HL-60 (cell line): ENCODE measurements around the gene LRRC51.

ENCODE experiments used
- DNase-seq, 2 experiments: peaks; one replicate each; pipeline ENCODE4 v3.0.0-alpha.2; 2010 to 2020; ENCODE audit warnings: low read depth in 1 of 2, low spot score in 1 of 2
- H3K27ac ChIP-seq: fragments of 250-450 bp; sonication (Bioruptor Pico); replicated peaks from 2 replicates; pipeline ENCODE4 v1.5.1; 2020; ENCODE audit warnings: mild to moderate bottlenecking, moderate library complexity
- H3K27me3 ChIP-seq: fragments of 250-450 bp; sonication (Bioruptor Pico); 2 replicates; pipeline ENCODE4 v1.5.1; 2021; ENCODE audit warnings: mild to moderate bottlenecking, moderate library complexity; ENCODE audit not compliant: insufficient read depth, poor library complexity, severe bottlenecking
- H3K4me3 ChIP-seq: replicated peaks from 2 replicates; pipeline ENCODE4 v1.5.1; 2011; ENCODE audit warnings: mild to moderate bottlenecking, control low read depth, low read length; ENCODE audit not compliant: insufficient read depth
- GABPA ChIP-seq: IDR thresholded peaks from 2 replicates; pipeline ENCODE4 v1.6.1; 2012; ENCODE audit warnings: low read depth
- POLR2AphosphoS5 ChIP-seq: IDR thresholded peaks from 2 replicates; pipeline ENCODE4 v1.6.1; 2012; ENCODE audit warnings: low read depth
- SPI1 ChIP-seq: IDR thresholded peaks from 2 replicates; pipeline ENCODE4 v1.6.1; 2012; ENCODE audit warnings: low read depth, mild to moderate bottlenecking, borderline replicate concordance
- TF ChIP-seq, protein P1 (sequence below): IDR thresholded peaks from one replicate; pipeline ENCODE4 v1.5.1; 2011; ENCODE audit warnings: low read length, control low read depth, inconsistent platforms; ENCODE audit not compliant: insufficient read depth
- TF ChIP-seq, protein P2 (sequence below): IDR thresholded peaks from 2 replicates; pipeline ENCODE4 v1.6.1; 2012; ENCODE audit warnings: low read depth; ENCODE audit not compliant: insufficient replicate concordance

The LRRC51 gene

DNA sequence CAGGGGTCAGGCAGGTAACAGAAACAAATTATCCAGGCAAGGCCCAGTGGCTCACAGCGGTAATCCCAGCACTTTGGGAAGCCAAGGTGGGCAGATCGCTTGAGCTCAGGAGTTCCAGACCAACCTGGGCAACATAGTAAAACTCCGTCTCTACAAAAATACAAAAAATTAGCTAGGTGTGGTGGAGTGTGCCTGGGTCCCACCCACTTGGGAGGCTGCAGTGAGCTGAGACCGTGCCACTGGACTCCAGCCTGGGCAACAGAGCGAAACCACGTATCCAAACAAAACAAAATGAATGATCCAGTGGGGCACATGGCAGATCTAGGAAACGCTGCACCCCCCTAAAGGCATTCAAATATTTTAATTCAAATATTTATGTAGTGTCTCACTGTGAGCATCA, 10.2 kb upstream of the LRRC51 start:
- Histone ChIP-seq H3K4me3 (no peak overlapping the region), H3K27ac (peak overlapping the region; percentile 54), H3K27me3 (no peaks in the 10 kb centered on the region)
- no peak for DNase-seq
- TF ChIP-seq, protein P1, sequence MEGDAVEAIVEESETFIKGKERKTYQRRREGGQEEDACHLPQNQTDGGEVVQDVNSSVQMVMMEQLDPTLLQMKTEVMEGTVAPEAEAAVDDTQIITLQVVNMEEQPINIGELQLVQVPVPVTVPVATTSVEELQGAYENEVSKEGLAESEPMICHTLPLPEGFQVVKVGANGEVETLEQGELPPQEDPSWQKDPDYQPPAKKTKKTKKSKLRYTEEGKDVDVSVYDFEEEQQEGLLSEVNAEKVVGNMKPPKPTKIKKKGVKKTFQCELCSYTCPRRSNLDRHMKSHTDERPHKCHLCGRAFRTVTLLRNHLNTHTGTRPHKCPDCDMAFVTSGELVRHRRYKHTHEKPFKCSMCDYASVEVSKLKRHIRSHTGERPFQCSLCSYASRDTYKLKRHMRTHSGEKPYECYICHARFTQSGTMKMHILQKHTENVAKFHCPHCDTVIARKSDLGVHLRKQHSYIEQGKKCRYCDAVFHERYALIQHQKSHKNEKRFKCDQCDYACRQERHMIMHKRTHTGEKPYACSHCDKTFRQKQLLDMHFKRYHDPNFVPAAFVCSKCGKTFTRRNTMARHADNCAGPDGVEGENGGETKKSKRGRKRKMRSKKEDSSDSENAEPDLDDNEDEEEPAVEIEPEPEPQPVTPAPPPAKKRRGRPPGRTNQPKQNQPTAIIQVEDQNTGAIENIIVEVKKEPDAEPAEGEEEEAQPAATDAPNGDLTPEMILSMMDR = no peak
- TF ChIP-seq SPI1 (no peak), GABPA (no peak), POLR2AphosphoS5 (no peak)

DNA sequence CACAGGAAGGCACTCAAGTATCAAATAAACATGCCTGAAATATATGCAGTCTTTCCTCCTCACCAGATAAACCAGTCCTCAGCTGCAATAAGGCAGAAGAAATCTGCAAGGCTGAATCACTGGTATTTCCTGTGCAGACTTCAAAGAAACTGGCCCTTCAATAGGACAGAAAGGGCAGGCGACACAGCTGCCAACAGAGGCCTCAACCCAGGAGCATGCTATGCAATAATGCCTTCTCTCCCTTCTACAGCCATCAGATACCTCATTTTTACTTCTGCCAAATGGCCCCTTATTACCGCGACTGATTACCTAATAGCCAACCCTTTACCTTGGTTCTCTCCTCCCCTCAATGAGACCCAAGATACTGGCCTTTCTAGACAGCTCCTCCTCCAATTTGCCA, 8.3 kb upstream of the LRRC51 start:
- TF ChIP-seq POLR2AphosphoS5 (no peak), SPI1 (no peak), GABPA (no peak)
- TF ChIP-seq, protein P2, sequence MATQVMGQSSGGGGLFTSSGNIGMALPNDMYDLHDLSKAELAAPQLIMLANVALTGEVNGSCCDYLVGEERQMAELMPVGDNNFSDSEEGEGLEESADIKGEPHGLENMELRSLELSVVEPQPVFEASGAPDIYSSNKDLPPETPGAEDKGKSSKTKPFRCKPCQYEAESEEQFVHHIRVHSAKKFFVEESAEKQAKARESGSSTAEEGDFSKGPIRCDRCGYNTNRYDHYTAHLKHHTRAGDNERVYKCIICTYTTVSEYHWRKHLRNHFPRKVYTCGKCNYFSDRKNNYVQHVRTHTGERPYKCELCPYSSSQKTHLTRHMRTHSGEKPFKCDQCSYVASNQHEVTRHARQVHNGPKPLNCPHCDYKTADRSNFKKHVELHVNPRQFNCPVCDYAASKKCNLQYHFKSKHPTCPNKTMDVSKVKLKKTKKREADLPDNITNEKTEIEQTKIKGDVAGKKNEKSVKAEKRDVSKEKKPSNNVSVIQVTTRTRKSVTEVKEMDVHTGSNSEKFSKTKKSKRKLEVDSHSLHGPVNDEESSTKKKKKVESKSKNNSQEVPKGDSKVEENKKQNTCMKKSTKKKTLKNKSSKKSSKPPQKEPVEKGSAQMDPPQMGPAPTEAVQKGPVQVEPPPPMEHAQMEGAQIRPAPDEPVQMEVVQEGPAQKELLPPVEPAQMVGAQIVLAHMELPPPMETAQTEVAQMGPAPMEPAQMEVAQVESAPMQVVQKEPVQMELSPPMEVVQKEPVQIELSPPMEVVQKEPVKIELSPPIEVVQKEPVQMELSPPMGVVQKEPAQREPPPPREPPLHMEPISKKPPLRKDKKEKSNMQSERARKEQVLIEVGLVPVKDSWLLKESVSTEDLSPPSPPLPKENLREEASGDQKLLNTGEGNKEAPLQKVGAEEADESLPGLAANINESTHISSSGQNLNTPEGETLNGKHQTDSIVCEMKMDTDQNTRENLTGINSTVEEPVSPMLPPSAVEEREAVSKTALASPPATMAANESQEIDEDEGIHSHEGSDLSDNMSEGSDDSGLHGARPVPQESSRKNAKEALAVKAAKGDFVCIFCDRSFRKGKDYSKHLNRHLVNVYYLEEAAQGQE = no peak
- TF ChIP-seq, protein P1 = no peak
- DNase-seq = no peak
- Histone ChIP-seq H3K4me3 (no peak overlapping the region), H3K27me3 (no peaks in the 10 kb centered on the region), H3K27ac (no peak overlapping the region)

DNA sequence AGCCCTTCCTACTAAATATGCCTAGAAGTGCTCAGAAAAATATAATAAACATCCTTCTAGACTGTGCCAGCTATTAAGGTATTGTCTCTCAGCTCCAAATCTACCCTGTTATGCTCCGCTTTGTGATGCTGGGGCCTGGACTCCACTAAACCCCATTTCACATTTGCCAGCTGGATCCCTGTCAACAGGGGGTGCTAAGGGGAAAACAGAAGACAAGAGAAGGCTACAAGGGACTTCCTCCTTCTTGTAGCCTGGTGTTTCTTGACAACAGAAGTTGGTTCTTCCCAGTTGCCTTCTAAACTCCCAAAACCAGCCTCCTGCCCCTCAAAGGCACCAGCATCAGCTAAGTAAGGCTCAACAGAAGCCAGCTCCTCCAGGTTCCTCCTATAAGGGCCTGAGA, 5.5 kb upstream of the LRRC51 start:
- no peak for TF ChIP-seq POLR2AphosphoS5
- TF ChIP-seq, protein P1 = peak; percentile 47
- no peak for TF ChIP-seq GABPA
- TF ChIP-seq SPI1 = peak; percentile 88
- TF ChIP-seq, protein P2 = no peak
- peak in 1 of 2 experiments; percentile 82 for DNase-seq
- Histone ChIP-seq H3K4me3 (no peak overlapping the region), H3K27me3 (no peaks in the 10 kb centered on the region), H3K27ac (peak overlapping the region; percentile 56)

DNA sequence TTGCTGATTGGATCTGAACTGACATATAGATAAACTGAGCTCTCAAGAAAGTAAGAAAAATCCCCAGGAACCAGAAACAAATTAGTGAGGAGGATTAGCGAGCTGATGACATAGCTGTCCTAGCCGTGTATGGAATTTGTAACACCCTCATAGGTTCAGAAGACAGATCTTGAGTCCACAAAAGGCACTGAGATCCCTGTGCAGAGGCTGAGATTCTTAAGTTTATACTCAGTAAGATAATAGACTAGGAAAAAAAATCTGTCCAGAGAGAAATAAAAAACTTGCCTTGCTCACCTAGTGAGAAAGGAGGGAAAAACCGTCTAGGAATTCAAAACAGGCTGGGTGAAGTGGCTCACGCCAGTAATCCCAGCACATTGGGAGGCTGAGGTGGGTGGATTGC, 4.9 kb upstream of the LRRC51 start:
- no peak for DNase-seq
- TF ChIP-seq, protein P2 = no peak
- H3K27ac ChIP-seq = peak overlapping the region; percentile 56
- H3K4me3 ChIP-seq = no peak overlapping the region
- no peaks in the 10 kb centered on the region for H3K27me3 ChIP-seq
